Stomach smooth muscle (tissue), 2 donors: ENCODE results near the gene LDAF1.

Experiments used
- H3K27ac ChIP-seq: one replicate; pipeline ENCODE4 v1.7.0; 2013; ENCODE audit warnings: mild to moderate bottlenecking, low read length, inconsistent platforms
- H3K27me3 ChIP-seq, 2 donors: one replicate each; pipeline ENCODE4 v1.7.0; 2013; ENCODE audit warnings: low read length in 2 of 2; ENCODE audit not compliant: insufficient read depth in 2 of 2, control insufficient read depth in 1 of 2
- H3K36me3 ChIP-seq, 2 donors: one replicate each; pipeline ENCODE4 v1.7.0; 2013; ENCODE audit warnings: low read length in 2 of 2; ENCODE audit not compliant: control insufficient read depth in 2 of 2, insufficient read depth in 2 of 2
- H3K4me1 ChIP-seq: one replicate; pipeline ENCODE4 v1.7.0; 2013; ENCODE audit warnings: low read length; ENCODE audit not compliant: control insufficient read depth, insufficient read depth
- H3K4me3 ChIP-seq, 2 donors: one replicate each; pipeline ENCODE4 v1.7.0; 2013; ENCODE audit warnings: low read length in 2 of 2
- H3K9ac ChIP-seq, 2 donors: one replicate each; pipeline ENCODE4 v1.7.0; 2013; ENCODE audit warnings: low read length in 2 of 2, mild to moderate bottlenecking in 1 of 2
- H3K9me3 ChIP-seq, 2 donors: one replicate each; pipeline ENCODE4 v1.7.0; 2013; ENCODE audit warnings: low read length in 2 of 2; ENCODE audit not compliant: control insufficient read depth in 2 of 2
- donor health status: healthy.
- donor health status: Pancreatic carcinoma.

Gene LDAF1

GRCh38 chr16:21218153-21218552, 59.7 kb downstream of the LDAF1 start:
- Histone ChIP-seq H3K4me1 (no peaks in the 10 kb centered on the region), H3K9ac (no peak overlapping the region), H3K27ac (no peak overlapping the region), H3K27me3 (peaks cover 0 to 2% of the 10 kb centered on the region in 2 donors), H3K9me3 (no peaks in the 10 kb centered on the region), H3K36me3 (no peaks in the 10 kb centered on the region), H3K4me3 (no peak overlapping the region)

- no peaks in the 10 kb centered on the region for H3K9me3 ChIP-seq
- H3K4me3 ChIP-seq = no peak overlapping the region
- no peaks in the 10 kb centered on the region for H3K4me1 ChIP-seq
Observed at GRCh38 chr16:21219551-21219950, 61.1 kb downstream of the LDAF1 start.

DNA sequence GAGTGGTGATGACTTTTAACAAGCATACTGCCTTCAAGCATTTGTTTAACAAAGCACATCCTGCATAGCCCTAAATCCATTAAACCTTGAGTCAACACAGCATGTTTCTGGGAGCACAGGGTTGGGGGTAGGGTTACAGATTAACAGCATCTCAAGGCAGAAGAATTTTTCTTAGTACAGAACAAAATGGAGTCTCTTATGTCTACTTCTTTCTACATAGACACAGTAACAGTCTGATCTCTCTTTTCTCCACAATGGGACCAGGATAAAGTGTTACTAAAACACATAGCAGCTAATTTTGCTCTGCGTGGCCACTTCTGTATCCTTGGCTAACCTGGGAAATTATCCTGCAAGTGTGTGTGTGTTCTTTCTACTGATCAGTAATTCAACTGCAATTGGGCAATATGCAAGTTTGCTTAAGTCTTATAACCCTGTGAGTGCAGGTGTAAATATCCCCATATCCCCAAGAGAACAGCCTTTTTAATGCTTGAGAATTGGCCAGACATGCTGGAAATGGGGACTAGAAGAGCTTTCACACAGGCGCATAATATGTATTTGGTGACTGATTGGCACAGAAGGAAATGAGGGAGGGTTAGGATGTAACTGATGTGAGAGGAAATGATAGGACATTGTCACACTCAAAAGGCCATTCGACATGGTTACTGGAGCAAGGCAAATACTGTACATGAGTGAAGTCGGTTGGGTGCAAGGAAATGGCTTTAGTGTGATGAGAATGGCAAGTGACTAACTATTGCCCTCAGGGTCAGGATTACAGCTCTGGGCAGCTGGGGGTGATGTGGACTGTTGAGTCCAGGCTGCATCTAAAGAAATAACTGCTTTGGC, 64.2 kb downstream of the LDAF1 start:
- Histone ChIP-seq H3K36me3 (no peaks in the 10 kb centered on the region), H3K4me1 (no peaks in the 10 kb centered on the region), H3K9me3 (no peaks in the 10 kb centered on the region), H3K27me3 (peaks cover 0 to 5% of the 10 kb centered on the region in 2 donors), H3K4me3 (no peak overlapping the region), H3K27ac (no peak overlapping the region), H3K9ac (no peak overlapping the region)

More at GRCh38 chr16:21219551-21219950, 61.1 kb downstream of the LDAF1 start:
- Histone ChIP-seq H3K27ac (no peak overlapping the region), H3K27me3 (peaks cover 0 to 5% of the 10 kb centered on the region in 2 donors), H3K36me3 (no peaks in the 10 kb centered on the region), H3K9ac (no peak overlapping the region)

DNA sequence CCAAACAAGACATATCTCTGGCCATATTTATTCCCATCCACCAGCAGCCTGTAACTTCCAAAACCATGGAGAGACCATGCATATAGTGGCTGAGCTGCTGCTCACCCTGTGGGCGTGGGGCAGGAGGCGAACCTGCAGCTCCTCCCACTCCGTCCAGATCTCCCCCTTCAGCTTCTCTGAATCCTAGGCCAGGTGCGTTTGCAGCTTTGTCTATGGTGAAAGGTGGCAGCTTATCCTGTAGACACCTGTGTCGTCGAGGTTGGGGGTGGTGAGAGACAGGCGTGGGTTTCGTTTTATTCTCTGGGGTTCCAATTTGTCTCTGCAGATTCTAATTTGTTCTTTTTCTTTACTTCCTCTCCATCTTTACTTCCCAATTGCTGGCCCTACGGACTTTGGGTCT, 65.3 kb downstream of the LDAF1 start:
- H3K27ac ChIP-seq = no peak overlapping the region
- H3K9ac ChIP-seq = no peak overlapping the region
- H3K4me3 ChIP-seq = no peak overlapping the region
- H3K36me3 ChIP-seq = no peaks in the 10 kb centered on the region
- peaks cover 0 to 5% of the 10 kb centered on the region in 2 donors for H3K27me3 ChIP-seq
- no peaks in the 10 kb centered on the region for H3K4me1 ChIP-seq
- no peaks in the 10 kb centered on the region for H3K9me3 ChIP-seq

DNA sequence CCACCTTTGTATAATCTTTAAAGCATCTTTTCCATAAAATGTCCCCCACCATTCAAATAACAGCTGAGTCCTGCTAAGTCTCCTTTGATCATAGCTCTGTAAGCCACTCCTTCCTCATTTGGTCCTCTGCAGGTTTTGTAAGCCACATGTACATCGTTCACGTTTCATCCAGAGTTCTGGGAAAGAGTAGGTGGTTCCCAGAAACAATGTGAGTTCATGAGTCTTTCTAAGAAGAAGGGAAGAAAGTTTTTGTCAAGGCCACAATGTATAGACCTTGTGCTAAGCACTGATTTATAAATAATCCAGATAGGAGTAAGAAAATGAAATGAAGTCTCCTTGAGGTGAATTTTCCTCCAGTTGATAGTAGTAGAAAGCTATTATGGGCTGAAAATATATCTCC, 66.3 kb downstream of the LDAF1 start:
- no peak overlapping the region for H3K9ac ChIP-seq
- no peak overlapping the region for H3K27ac ChIP-seq
- no peaks in the 10 kb centered on the region for H3K9me3 ChIP-seq
- H3K4me3 ChIP-seq = no peak overlapping the region
- H3K4me1 ChIP-seq = no peaks in the 10 kb centered on the region
- H3K36me3 ChIP-seq = no peaks in the 10 kb centered on the region
- peaks cover 0 to 5% of the 10 kb centered on the region in 2 donors for H3K27me3 ChIP-seq

DNA sequence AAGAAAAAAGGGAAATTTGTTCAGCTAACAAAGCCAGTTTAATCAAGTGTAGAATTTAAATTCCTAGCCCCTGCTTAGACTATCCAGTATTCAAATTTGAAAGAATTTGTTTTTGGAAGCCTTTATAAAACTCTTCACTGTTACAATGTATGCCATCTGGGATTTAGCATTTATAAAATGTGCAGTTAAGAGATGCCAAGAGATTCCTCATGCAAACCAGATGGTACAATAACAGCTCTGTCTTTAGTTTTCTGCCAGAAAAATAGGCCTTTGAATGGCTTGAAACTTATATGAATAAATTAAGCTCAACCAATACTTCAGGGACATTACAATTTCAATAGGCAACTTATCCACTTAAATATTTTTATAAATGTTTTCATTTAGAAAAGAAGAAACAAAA, 68.3 kb downstream of the LDAF1 start:
- Histone ChIP-seq H3K27ac (no peak overlapping the region), H3K9ac (no peak overlapping the region), H3K4me1 (no peaks in the 10 kb centered on the region), H3K9me3 (no peaks in the 10 kb centered on the region), H3K27me3 (peaks cover 0 to 5% of the 10 kb centered on the region in 2 donors), H3K36me3 (no peaks in the 10 kb centered on the region), H3K4me3 (no peak overlapping the region)

- Histone ChIP-seq H3K4me1 (no peaks in the 10 kb centered on the region), H3K9ac (no peak overlapping the region), H3K9me3 (no peaks in the 10 kb centered on the region), H3K4me3 (no peak overlapping the region), H3K27ac (no peak overlapping the region), H3K27me3 (peaks cover 0 to 3% of the 10 kb centered on the region in 2 donors), H3K36me3 (no peaks in the 10 kb centered on the region)
Observed at GRCh38 chr16:21227866-21228265, 69.4 kb downstream of the LDAF1 start.

- Histone ChIP-seq H3K4me3 (no peak overlapping the region), H3K9ac (no peak overlapping the region), H3K4me1 (no peaks in the 10 kb centered on the region), H3K27ac (no peak overlapping the region), H3K9me3 (no peaks in the 10 kb centered on the region), H3K27me3 (peaks cover 0 to 2% of the 10 kb centered on the region in 2 donors), H3K36me3 (no peaks in the 10 kb centered on the region)
Observed at GRCh38 chr16:21228361-21228872, 69.9 kb downstream of the LDAF1 start.
